Activated T-cell treated with anti-CD3 and anti-CD28 coated beads, Interleukin-2, amount 50 U/mL, for 1 hour (primary cell): ENCODE data around the gene RSPH6A.
A peak's percentile ranks its signal among the peaks of the same experiment; 100 is the strongest.

Experiments
- DNase-seq: peaks from one replicate; pipeline ENCODE4 v3.0.0-alpha.2; 2020

RSPH6A gene

GRCh38 chr19:45779231-45780145 lies 35.6 kb downstream of the RSPH6A start:
- peak; percentile 87 for DNase-seq

- DNase-seq, result no peak
Observed at GRCh38 chr19:45778010-45778661, 37.0 kb downstream of the RSPH6A start.

- DNase-seq, result no peak
Observed at GRCh38 chr19:45777395-45777961, 37.6 kb downstream of the RSPH6A start.

GRCh38 chr19:45774765-45775164 lies 40.3 kb downstream of the RSPH6A start:
- no peak for DNase-seq

- no peak for DNase-seq
Observed at GRCh38 chr19:45773384-45773783, 41.7 kb downstream of the RSPH6A start.

- no peak for DNase-seq
Observed at GRCh38 chr19:45772912-45773311, 42.2 kb downstream of the RSPH6A start.

GRCh38 chr19:45772130-45772840 lies 42.8 kb downstream of the RSPH6A start:
- DNase-seq, result no peak

GRCh38 chr19:45771311-45771933 lies 43.7 kb downstream of the RSPH6A start:
- DNase-seq, result no peak

- DNase-seq, result peak; percentile 94
Observed at GRCh38 chr19:45770192-45771101, 44.7 kb downstream of the RSPH6A start.

- DNase-seq, result no peak
Observed at GRCh38 chr19:45769821-45770191, 45.3 kb downstream of the RSPH6A start.

- peak; percentile 94 for DNase-seq
Observed at GRCh38 chr19:45768984-45769782, 45.9 kb downstream of the RSPH6A start, which contains the start of gene SIX5. SIX5 (minus strand) TSS chr19:45769252; CDS start chr19:45768844, 408 bp downstream.

GRCh38 chr19:45768655-45768983 lies 46.5 kb downstream of the RSPH6A start:
- DNase-seq, result peak; percentile 54

GRCh38 chr19:45767881-45768654 lies 47.0 kb downstream of the RSPH6A start:
- peak; percentile 45 for DNase-seq

- no peak for DNase-seq
Observed at GRCh38 chr19:45767410-45767880, 47.7 kb downstream of the RSPH6A start.

- no peak for DNase-seq
Observed at GRCh38 chr19:45766869-45767346, 48.2 kb downstream of the RSPH6A start.

- no peak for DNase-seq
Observed at GRCh38 chr19:45766296-45766868, 48.7 kb downstream of the RSPH6A start.

- no peak for DNase-seq
Observed at GRCh38 chr19:45765702-45766295, 49.3 kb downstream of the RSPH6A start.

GRCh38 chr19:45764945-45765701 lies 50.0 kb downstream of the RSPH6A start:
- no peak for DNase-seq
